ENCODE data around the gene AMBRA1.
A peak's percentile ranks its signal among the peaks of the same experiment; 100 is the strongest.

Gene AMBRA1

GRCh38 chr11:46393231-46393616 lies 200.6 kb downstream of the AMBRA1 start:
- Histone ChIP-seq H4K20me1 (ENCODE audit: insufficient read depth) (no peaks in the 10 kb centered on the region), H3K4me2 (no peak overlapping the region), H3K79me2 (ENCODE audit: insufficient read depth, low read depth) (no peaks in the 10 kb centered on the region), H3K36me3 (ENCODE audit: insufficient read depth) (no peaks in the 10 kb centered on the region), H3K27me3 (ENCODE audit: insufficient read depth, low read depth) (peaks cover 23% of the 10 kb centered on the region), H2AFZ (ENCODE audit: low read depth) (no peak overlapping the region), H3K4me3 (IDR thresholded peaks at IDR 0.05; ENCODE audit: insufficient read depth, low read depth, low read length) (no peak overlapping the region), H3K27ac (no peak overlapping the region), H3K4me1 (ENCODE audit: low read depth, poor library complexity, severe bottlenecking) (peaks cover 5% of the 10 kb centered on the region), H3K9ac (no peak overlapping the region)
- no peak for TF ChIP-seq CTCF (conservative IDR thresholded peaks at IDR 0.05; ENCODE audit: low read depth, low read length)

- no peak overlapping the region for H3K4me3 ChIP-seq (IDR thresholded peaks at IDR 0.05; ENCODE audit: insufficient read depth, low read depth, low read length)
- no peaks in the 10 kb centered on the region for H3K79me2 ChIP-seq (ENCODE audit: insufficient read depth, low read depth)
Measured at GRCh38 chr11:46392421-46393230, 201.2 kb downstream of the AMBRA1 start.

GRCh38 chr11:46391578-46392420 lies 202.0 kb downstream of the AMBRA1 start, which contains the start of gene CHRM4:
TSS of gene CHRM4 (minus strand) at chr11:46391776. CDS start at chr11:46386557, 5,219 bp downstream.
- no peaks in the 10 kb centered on the region for H4K20me1 ChIP-seq (ENCODE audit: insufficient read depth)
- no peak within 1 kb of the TSS for H3K9ac ChIP-seq
- peak within 1 kb of the TSS; percentile 54; the same call in 1 of the 2 replicates for H2AFZ ChIP-seq (ENCODE audit: low read depth)

More at GRCh38 chr11:46392421-46393230, 201.2 kb downstream of the AMBRA1 start:
- Histone ChIP-seq H3K36me3 (ENCODE audit: insufficient read depth) (no peaks in the 10 kb centered on the region), H3K4me1 (ENCODE audit: low read depth, poor library complexity, severe bottlenecking) (peaks cover 5% of the 10 kb centered on the region), H3K27me3 (ENCODE audit: insufficient read depth, low read depth) (peaks cover 27% of the 10 kb centered on the region), H3K27ac (no peak overlapping the region), H2AFZ (ENCODE audit: low read depth) (peak overlapping the region; percentile 54; the same call in 1 of the 2 replicates), H4K20me1 (ENCODE audit: insufficient read depth) (no peaks in the 10 kb centered on the region), H3K4me2 (peak overlapping the region; percentile 71), H3K9ac (no peak overlapping the region)
- no peak for TF ChIP-seq CTCF (conservative IDR thresholded peaks at IDR 0.05; ENCODE audit: low read depth, low read length)

More at GRCh38 chr11:46391578-46392420, 202.0 kb downstream of the AMBRA1 start, which contains the start of gene CHRM4:
- Histone ChIP-seq H3K79me2 (ENCODE audit: insufficient read depth, low read depth) (no peaks in the 10 kb centered on the region), H3K4me3 (IDR thresholded peaks at IDR 0.05; ENCODE audit: insufficient read depth, low read depth, low read length) (no peak within 1 kb of the TSS), H3K27ac (no peak within 1 kb of the TSS), H3K4me1 (ENCODE audit: low read depth, poor library complexity, severe bottlenecking) (peaks cover 5% of the 10 kb centered on the region), H3K4me2 (peak within 1 kb of the TSS; percentile 71), H3K36me3 (ENCODE audit: insufficient read depth) (no peaks in the 10 kb centered on the region), H3K27me3 (ENCODE audit: insufficient read depth, low read depth) (peaks cover 35% of the 10 kb centered on the region)
- no peak; the same call in 1 of the 2 replicates for TF ChIP-seq CTCF (conservative IDR thresholded peaks at IDR 0.05; ENCODE audit: low read depth, low read length)

Data from KMS-11 (cell line).